OCI-LY1 (cell line): Measurements from ENCODE around the gene CLBA1.

Experiments used
- H2AFZ ChIP-seq: fragments of 200-600 bp; sonication (generic), shearing (Covaris generic); 2 replicates; pipeline ENCODE4 v1.6.0; 2014; ENCODE audit warnings: antibody characterized with exemption, mild to moderate bottlenecking, low read length
- H3F3A ChIP-seq: fragments of 200-600 bp; sonication (generic), shearing (Covaris generic); 2 replicates; pipeline ENCODE4 v1.6.0; 2014; ENCODE audit warnings: mild to moderate bottlenecking, antibody characterized with exemption, low read length, moderate library complexity; ENCODE audit not compliant: insufficient read depth
- H3K27ac ChIP-seq: fragments of 200-600 bp; sonication (generic); 2 replicates; pipeline ENCODE4 v1.5.1; 2014; ENCODE audit warnings: low read length, mixed run types, mild to moderate bottlenecking, low read depth; ENCODE audit not compliant: poor library complexity, severe bottlenecking
- H3K27me3 ChIP-seq: fragments of 200-600 bp; sonication (generic); 2 replicates; pipeline ENCODE4 v1.6.0; 2014; ENCODE audit warnings: antibody characterized with exemption, mild to moderate bottlenecking, low read length, moderate library complexity; ENCODE audit not compliant: insufficient read depth
- H3K36me3 ChIP-seq: fragments of 200-600 bp; sonication (generic); 2 replicates; pipeline ENCODE4 v1.6.1; 2014; ENCODE audit warnings: mild to moderate bottlenecking, antibody characterized with exemption, low read length, moderate library complexity, mixed read lengths; ENCODE audit not compliant: insufficient read depth
- H3K4me1 ChIP-seq: fragments of 200-600 bp; sonication (generic); 2 replicates; pipeline ENCODE4 v1.5.1; 2014; ENCODE audit warnings: mild to moderate bottlenecking, low read length, moderate library complexity; ENCODE audit not compliant: insufficient read depth, severe bottlenecking
- H3K4me2 ChIP-seq: fragments of 200-600 bp; sonication (generic), shearing (Covaris generic); 2 replicates; pipeline ENCODE4 v1.6.1; 2014; ENCODE audit warnings: low read length
- H3K4me3 ChIP-seq: fragments of 200-600 bp; sonication (generic); 2 replicates; pipeline ENCODE4 v1.5.1; 2014; ENCODE audit warnings: low read length, low read depth, mild to moderate bottlenecking, mixed read lengths; ENCODE audit not compliant: poor library complexity, severe bottlenecking
- H3K79me2 ChIP-seq: fragments of 200-600 bp; shearing (Covaris generic); 2 replicates; pipeline ENCODE4 v1.6.1; 2016; ENCODE audit warnings: mixed run types, low read length, mixed read lengths; ENCODE audit not compliant: insufficient read depth
- H3K9ac ChIP-seq: fragments of 200-600 bp; sonication (generic), shearing (Covaris generic); 2 replicates; pipeline ENCODE4 v1.6.1; 2014; ENCODE audit warnings: mild to moderate bottlenecking, low read length, mixed read lengths
- H3K9me2 ChIP-seq: fragments of 200-600 bp; sonication (generic), shearing (Covaris generic); 2 replicates; pipeline ENCODE4 v1.6.1; 2014; ENCODE audit warnings: low read depth, mild to moderate bottlenecking, low read length, mixed read lengths
- H3K9me3 ChIP-seq: fragments of 200-600 bp; shearing (Covaris generic); 2 replicates; pipeline ENCODE4 v1.6.1; 2014; ENCODE audit warnings: low read length, mixed read lengths
- H4K20me1 ChIP-seq: fragments of 200-600 bp; sonication (generic), shearing (Covaris generic); 2 replicates; pipeline ENCODE4 v1.6.0; 2016; ENCODE audit warnings: mild to moderate bottlenecking, low read length; ENCODE audit not compliant: insufficient read depth
- EZH2 ChIP-seq: fragments of 200-600 bp; sonication (generic), shearing (Covaris generic); IDR thresholded peaks from 2 replicates; pipeline ENCODE4 v1.8.0; 2017; ENCODE audit warnings: borderline replicate concordance, mixed run types, mild to moderate bottlenecking, antibody characterized with exemption, low read length, moderate library complexity, mixed read lengths
- TF ChIP-seq, protein P1 (sequence below): fragments of 200-600 bp; sonication (generic), shearing (Covaris generic); IDR thresholded peaks from 2 replicates; pipeline ENCODE4 v1.5.1; 2017; ENCODE audit warnings: mild to moderate bottlenecking, antibody characterized with exemption, low read length, moderate library complexity, mixed read lengths

Gene CLBA1

GRCh38 chr14:105013150-105013785 is 27.7 kb downstream of the CLBA1 start:
- peaks cover 62% of the 10 kb centered on the region for H3K36me3 ChIP-seq
- peak overlapping the region; percentile 20; the same call in 1 of the 2 replicates for H3K9ac ChIP-seq
- no peaks in the 10 kb centered on the region for H3K9me2 ChIP-seq
- no peaks in the 10 kb centered on the region for H3K9me3 ChIP-seq
- peak overlapping the region; percentile 95 for H3K4me2 ChIP-seq
- no peaks in the 10 kb centered on the region for H3F3A ChIP-seq
- H3K4me1 ChIP-seq, result peaks cover 61% of the 10 kb centered on the region
- no peaks in the 10 kb centered on the region for H4K20me1 ChIP-seq
- peak overlapping the region; percentile 79 for H3K27ac ChIP-seq
- H3K27me3 ChIP-seq, result no peaks in the 10 kb centered on the region
- H3K4me3 ChIP-seq, result peak overlapping the region; percentile 99
- H3K79me2 ChIP-seq, result peaks cover 92% of the 10 kb centered on the region
- H2AFZ ChIP-seq, result no peak overlapping the region
- TF ChIP-seq, protein P1, sequence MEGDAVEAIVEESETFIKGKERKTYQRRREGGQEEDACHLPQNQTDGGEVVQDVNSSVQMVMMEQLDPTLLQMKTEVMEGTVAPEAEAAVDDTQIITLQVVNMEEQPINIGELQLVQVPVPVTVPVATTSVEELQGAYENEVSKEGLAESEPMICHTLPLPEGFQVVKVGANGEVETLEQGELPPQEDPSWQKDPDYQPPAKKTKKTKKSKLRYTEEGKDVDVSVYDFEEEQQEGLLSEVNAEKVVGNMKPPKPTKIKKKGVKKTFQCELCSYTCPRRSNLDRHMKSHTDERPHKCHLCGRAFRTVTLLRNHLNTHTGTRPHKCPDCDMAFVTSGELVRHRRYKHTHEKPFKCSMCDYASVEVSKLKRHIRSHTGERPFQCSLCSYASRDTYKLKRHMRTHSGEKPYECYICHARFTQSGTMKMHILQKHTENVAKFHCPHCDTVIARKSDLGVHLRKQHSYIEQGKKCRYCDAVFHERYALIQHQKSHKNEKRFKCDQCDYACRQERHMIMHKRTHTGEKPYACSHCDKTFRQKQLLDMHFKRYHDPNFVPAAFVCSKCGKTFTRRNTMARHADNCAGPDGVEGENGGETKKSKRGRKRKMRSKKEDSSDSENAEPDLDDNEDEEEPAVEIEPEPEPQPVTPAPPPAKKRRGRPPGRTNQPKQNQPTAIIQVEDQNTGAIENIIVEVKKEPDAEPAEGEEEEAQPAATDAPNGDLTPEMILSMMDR, result peak; percentile 35; the same call in 1 of the 2 replicates
- TF ChIP-seq EZH2, result no peak

- Histone ChIP-seq H3K9me2 (no peaks in the 10 kb centered on the region), H4K20me1 (no peaks in the 10 kb centered on the region), H3K27ac (peak overlapping the region; percentile 79), H3K9ac (peak overlapping the region; percentile 20; the same call in 1 of the 2 replicates), H3K36me3 (peaks cover 63% of the 10 kb centered on the region), H2AFZ (no peak overlapping the region), H3K9me3 (no peaks in the 10 kb centered on the region), H3K79me2 (peaks cover 99% of the 10 kb centered on the region), H3F3A (no peaks in the 10 kb centered on the region), H3K4me2 (peak overlapping the region; percentile 95), H3K27me3 (no peaks in the 10 kb centered on the region), H3K4me1 (peaks cover 68% of the 10 kb centered on the region), H3K4me3 (peak overlapping the region; percentile 99)
- TF ChIP-seq EZH2, result no peak
- TF ChIP-seq, protein P1, result no peak
These were observed 28.4 kb downstream of the CLBA1 start for GRCh38 chr14:105014032-105014431.

DNA sequence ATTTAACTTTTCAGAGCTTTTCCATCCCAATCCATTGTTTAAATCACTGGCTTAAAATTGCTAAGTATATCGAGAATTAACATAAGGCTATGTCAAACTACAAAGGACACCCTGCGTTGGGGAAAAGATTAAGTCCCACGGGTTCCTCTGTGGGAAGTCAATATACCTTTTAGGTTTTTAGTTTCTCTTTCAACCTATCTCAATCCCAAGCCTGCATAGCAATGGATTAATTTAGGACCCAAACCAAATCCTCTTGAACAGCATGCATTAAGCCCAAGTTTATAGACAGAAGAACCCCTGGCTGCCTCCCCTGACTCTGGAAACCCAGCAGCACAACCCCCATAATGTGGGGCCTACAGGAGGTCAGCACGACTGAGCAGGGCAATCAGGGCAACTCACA is 29.0 kb downstream of the CLBA1 start:
- Histone ChIP-seq H3K27ac (peak overlapping the region; percentile 79), H3K9me2 (no peaks in the 10 kb centered on the region), H2AFZ (no peak overlapping the region), H3F3A (no peaks in the 10 kb centered on the region), H3K4me2 (peak overlapping the region; percentile 95), H3K9me3 (no peaks in the 10 kb centered on the region), H3K4me3 (peak overlapping the region; percentile 99), H3K79me2 (peaks cover 99% of the 10 kb centered on the region), H4K20me1 (no peaks in the 10 kb centered on the region), H3K4me1 (peaks cover 74% of the 10 kb centered on the region), H3K9ac (peak overlapping the region; percentile 20; the same call in 1 of the 2 replicates), H3K36me3 (peaks cover 63% of the 10 kb centered on the region), H3K27me3 (no peaks in the 10 kb centered on the region)
- TF ChIP-seq, protein P1, result no peak
- no peak for TF ChIP-seq EZH2
